Measurements from ENCODE around the gene SYMPK. TPM values are rescaled to one million over a fixed set of nuclear protein-coding genes. Genes with fewer than 3 reads are reported as not detected.

The SYMPK gene
- total RNA-seq (10 to 100 TPM; 69.0 to 69.3 TPM), polyA plus RNA-seq (ENCODE audit: insufficient read length in 6 of 6) (10 to 100 TPM; 65.6 to 77.6 (median 68.7) TPM)
- long read RNA-seq, donor 1, full-length matches to known transcripts, result 5 of 25 reads
- long read RNA-seq, donor 1, partial matches to known transcripts, result 20 of 25 reads
- long read RNA-seq, donor 1, other reads (novel, unspliced or antisense), result 0 of 25 reads
- long read RNA-seq, donor 2, full-length matches to known transcripts, result 1 of 14 reads
- long read RNA-seq, donor 2, partial matches to known transcripts, result 13 of 14 reads
- long read RNA-seq, donor 2, other reads (novel, unspliced or antisense), result 0 of 14 reads
- long read RNA-seq, donor 3, full-length matches to known transcripts, result 6 of 20 reads
- long read RNA-seq, donor 3, partial matches to known transcripts, result 14 of 20 reads
- long read RNA-seq, donor 3, other reads (novel, unspliced or antisense), result 0 of 20 reads
- long read RNA-seq, donor 4, partial matches to known transcripts, result 0 of 1 reads
- long read RNA-seq, donor 4, other reads (novel, unspliced or antisense), result 1 of 1 reads
- long read RNA-seq, donor 5, full-length matches to known transcripts, result 3 of 16 reads
- long read RNA-seq, donor 5, partial matches to known transcripts, result 13 of 16 reads
- long read RNA-seq, donor 5, other reads (novel, unspliced or antisense), result 0 of 16 reads
- long read RNA-seq, donor 6, full-length matches to known transcripts, result 2 of 12 reads
- long read RNA-seq, donor 6, partial matches to known transcripts, result 10 of 12 reads
- long read RNA-seq, donor 6, other reads (novel, unspliced or antisense), result 0 of 12 reads
- long read RNA-seq, donor 7, full-length matches to known transcripts, result 1 of 1 reads
- long read RNA-seq, donor 7, partial matches to known transcripts, result 0 of 1 reads
- long read RNA-seq, donor 7, other reads (novel, unspliced or antisense), result 0 of 1 reads
- long read RNA-seq, donor 8, full-length matches to known transcripts, result 5 of 12 reads
- long read RNA-seq, donor 8, partial matches to known transcripts, result 7 of 12 reads
- long read RNA-seq, donor 8, other reads (novel, unspliced or antisense), result 0 of 12 reads
- long read RNA-seq, donor 9, result 0 reads
- long read RNA-seq, donor 10, partial matches to known transcripts, result 1 of 1 reads
- long read RNA-seq, donor 10, other reads (novel, unspliced or antisense), result 0 of 1 reads
- long read RNA-seq, donor 11, result 0 reads
- long read RNA-seq, donor 12, full-length matches to known transcripts, result 3 of 11 reads
- long read RNA-seq, donor 12, partial matches to known transcripts, result 8 of 11 reads
- long read RNA-seq, donor 12, other reads (novel, unspliced or antisense), result 0 of 11 reads

GRCh38 chr19:45862564-45863334, at the start of gene SYMPK:
Gene SYMPK, minus strand, starts transcription at chr19:45863147. Its CDS starts 8,652 bp downstream, at chr19:45854495.
- ATAC-seq (peak; percentile 96), DNase-seq (peak; percentile 98 to 100 (median 99))
- no peak for TF ChIP-seq CTCF (IDR thresholded peaks at IDR 0.05)
- Histone ChIP-seq H3K4me3 (peak within 1 kb of the TSS; percentile 84 to 98), H3K4me1 (peaks cover 5 to 33% of the 10 kb centered on the region in 2 donors), H3K27ac (peak within 1 kb of the TSS; percentile 92 to 93), H3K9me3 (no peaks in the 10 kb centered on the region), H3K36me3 (peaks cover 0 to 32% of the 10 kb centered on the region in 2 donors), H3K27me3 (peaks cover 13 to 39% of the 10 kb centered on the region in 2 donors)
- intact Hi-C loops (cut with DNase I), result no loop called here

DNA sequence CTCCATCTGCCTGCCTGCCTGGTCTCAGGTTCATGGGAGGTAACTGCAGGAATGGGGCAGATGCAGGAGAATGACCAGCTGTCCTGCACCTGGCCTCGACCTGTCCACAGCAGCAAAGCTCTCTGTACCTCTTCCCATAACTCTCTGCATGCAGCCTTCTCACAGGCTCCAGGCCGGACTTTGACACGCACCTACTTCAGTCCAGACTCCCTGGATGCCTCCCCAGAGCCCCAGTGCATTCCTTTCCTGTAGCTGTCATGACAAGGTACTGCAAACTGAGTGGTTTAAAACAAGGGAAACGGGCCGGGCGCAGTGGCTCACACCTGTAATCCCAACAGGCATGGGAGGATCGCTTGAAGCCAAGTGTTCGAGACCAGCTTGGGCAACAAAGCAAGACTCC, 48.3 kb upstream of the SYMPK start:
- no peaks in the 10 kb centered on the region for H3K36me3 ChIP-seq
- no peak overlapping the region for H3K27ac ChIP-seq
- H3K9me3 ChIP-seq, result no peaks in the 10 kb centered on the region
- no peak overlapping the region for H3K4me3 ChIP-seq
- ATAC-seq, result no peak
- no peaks in the 10 kb centered on the region for H3K4me1 ChIP-seq
- intact Hi-C loops (cut with DNase I), result no loop called here
- H3K27me3 ChIP-seq, result peaks cover 0 to 30% of the 10 kb centered on the region in 2 donors
- DNase-seq, result no peak
- TF ChIP-seq CTCF (IDR thresholded peaks at IDR 0.05), result no peak

DNA sequence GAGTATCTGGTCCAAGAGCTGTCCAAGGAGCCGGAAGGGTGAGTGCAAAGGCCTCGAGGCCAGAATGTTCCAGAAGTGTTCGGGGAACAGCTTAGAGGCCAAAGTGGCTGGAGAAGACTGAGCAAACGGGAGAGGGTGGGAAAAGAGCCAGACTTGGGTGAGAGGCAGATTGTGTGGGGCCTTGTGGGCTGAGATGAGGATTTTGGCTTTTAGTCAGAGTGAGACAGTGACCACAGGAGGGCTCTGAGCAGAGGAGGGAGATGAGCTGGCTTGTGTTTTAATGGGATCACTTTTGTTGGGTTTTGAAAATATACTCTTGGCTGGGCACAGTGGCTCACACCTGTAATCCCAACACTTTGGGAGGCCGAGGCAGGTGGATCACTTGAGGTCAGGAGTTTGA, 46.0 kb upstream of the SYMPK start:
- intact Hi-C loops (cut with DNase I), result no loop called here
- no peak for DNase-seq
- Histone ChIP-seq H3K9me3 (no peaks in the 10 kb centered on the region), H3K4me3 (no peak overlapping the region), H3K27me3 (peaks cover 0 to 14% of the 10 kb centered on the region in 2 donors), H3K36me3 (no peaks in the 10 kb centered on the region), H3K27ac (no peak overlapping the region), H3K4me1 (no peaks in the 10 kb centered on the region)
- no peak for ATAC-seq
- no peak for TF ChIP-seq CTCF (IDR thresholded peaks at IDR 0.05)

DNA sequence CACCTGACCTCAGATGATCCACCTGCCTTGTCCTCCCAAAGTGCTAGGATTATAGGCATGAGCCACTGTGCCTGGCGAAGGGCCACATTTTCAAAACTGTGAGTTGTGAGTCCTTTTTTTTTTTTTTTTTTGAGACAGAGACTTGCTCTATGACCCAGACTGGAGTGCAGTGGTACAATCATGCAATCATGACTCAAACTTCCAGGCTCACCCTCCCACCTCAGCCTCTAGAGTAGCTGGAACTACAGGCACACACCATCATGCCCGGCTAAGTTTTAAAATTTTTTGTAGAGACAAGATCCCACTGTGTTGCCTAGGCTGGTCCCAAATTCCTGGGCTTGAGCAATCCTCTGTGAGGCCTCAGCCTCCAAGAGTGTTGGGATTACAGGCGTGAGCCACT, 43.3 kb upstream of the SYMPK start:
- no peak for ATAC-seq
- Histone ChIP-seq H3K36me3 (no peaks in the 10 kb centered on the region), H3K4me1 (peaks cover 6 to 11% of the 10 kb centered on the region in 2 donors), H3K9me3 (no peaks in the 10 kb centered on the region), H3K27ac (no peak overlapping the region), H3K27me3 (peaks cover 0 to 6% of the 10 kb centered on the region in 2 donors), H3K4me3 (no peak overlapping the region)
- intact Hi-C loops (cut with DNase I), result no loop called here
- DNase-seq, result no peak
- TF ChIP-seq CTCF (IDR thresholded peaks at IDR 0.05), result no peak
